HepG2 (cell line): ENCODE results near the gene PKIG. TPM values are rescaled to one million over a fixed set of nuclear protein-coding genes. Genes with fewer than 3 reads are reported as not detected.

Source experiments
- ATAC-seq: fragments of 200-7000 bp; cut with Tn5 transposase; 3 replicates; pipeline ENCODE4 v1.9.1; 2020; ENCODE audit warnings: mild to moderate bottlenecking, moderate library complexity
- BruUV-seq: library from RNA; stranded (reverse); fragments of 400-500 nt; replicated peaks from 2 replicates; lab custom pipeline; 2021; lab: Mats Ljungman, UMichigan
- CTCF ChIA-PET: fragments of 300-600 bp; formaldehyde crosslinking; extraction: SDS; loops from one replicate; lab custom pipeline; 2021; ENCODE audit warnings: low total read pairs, inconsistent platforms, low intra/inter-chr PET ratio; lab: Yijun Ruan, JAX
- POLR2A ChIA-PET: fragments of 350-600 bp; sonication (Branson Sonifier 250); formaldehyde crosslinking; loops from one replicate; lab custom pipeline; 2020; ENCODE audit warnings: antibody characterized with exemption, inconsistent platforms; lab: Yijun Ruan, JAX
- DNase-seq: peaks from one replicate; pipeline ENCODE4 v3.0.0-alpha.2; 2015; ENCODE audit warnings: low spot score
- FAIRE-seq: peaks from 3 replicates; lab custom pipeline; 2011; peaks lifted over from hg19 to GRCh38; lab: Jason Lieb, UNC
- H2AFZ ChIP-seq: one replicate; pipeline ENCODE4 v1.6.1; 2011; ENCODE audit warnings: low read length, inconsistent platforms
- H3K27ac ChIP-seq: fragments of 300-600 bp; 3 replicates; pipeline ENCODE4 v1.8.0; 2011; ENCODE audit warnings: mixed run types, mild to moderate bottlenecking, mixed read lengths, low read length, inconsistent platforms; ENCODE audit not compliant: insufficient read depth; ENCODE audit errors: extremely low read length
- H3K27me3 ChIP-seq, 2 experiments: fragments of 200-600 bp in 1 of 2; 2 replicates in 1 of 2; 3 replicates in 1 of 2; pipeline versions ENCODE4 v1.6.0 to v1.8.0; 2011; ENCODE audit warnings: low read length in 2 of 2, mild to moderate bottlenecking in 2 of 2, moderate library complexity in 2 of 2, inconsistent platforms in 1 of 2; ENCODE audit not compliant: insufficient read depth in 2 of 2, control insufficient read depth in 1 of 2
- H3K36me3 ChIP-seq, 2 experiments: fragments of 200-600 bp in 1 of 2; replicated peaks in 1 of 2; 2 replicates in 1 of 2; 3 replicates in 1 of 2; pipeline versions ENCODE4 v1.5.1 to v1.8.0; 2011; ENCODE audit warnings: low read length in 2 of 2, inconsistent platforms in 1 of 2; ENCODE audit not compliant: insufficient read depth in 2 of 2, control insufficient read depth in 1 of 2
- H3K4me1 ChIP-seq: 2 replicates; pipeline ENCODE4 v1.5.1; 2012; ENCODE audit warnings: low read length, inconsistent platforms; ENCODE audit not compliant: insufficient read depth
- H3K4me2 ChIP-seq: 2 replicates; pipeline ENCODE4 v1.6.0; 2011; ENCODE audit warnings: low read depth, low read length, inconsistent platforms
- H3K4me3 ChIP-seq, 3 experiments: fragments of 200-600 bp in 1 of 3; sonication (generic), shearing (Covaris generic) in 1 of 3; replicated peaks in 1 of 3; 2 replicates each; pipeline ENCODE4 v1.5.1; 2011 to 2016; ENCODE audit warnings: low read length in 3 of 3, inconsistent platforms in 2 of 3, low read depth in 2 of 3, mild to moderate bottlenecking in 2 of 3, control low read depth in 1 of 3, mixed read lengths in 1 of 3; ENCODE audit not compliant: insufficient read depth in 1 of 3
- H3K79me2 ChIP-seq: one replicate; pipeline ENCODE4 v1.6.1; 2011; ENCODE audit warnings: low read length, inconsistent platforms; ENCODE audit not compliant: insufficient read depth
- H3K9ac ChIP-seq: 2 replicates; pipeline ENCODE4 v1.6.0; 2011; ENCODE audit warnings: mild to moderate bottlenecking, low read depth, low read length, inconsistent platforms; ENCODE audit not compliant: insufficient read depth
- H3K9me3 ChIP-seq: 2 replicates; pipeline ENCODE4 v1.5.1; 2012; ENCODE audit warnings: mild to moderate bottlenecking, low read length
- H4K20me1 ChIP-seq: 2 replicates; pipeline ENCODE4 v1.6.0; 2011; ENCODE audit warnings: inconsistent platforms, mild to moderate bottlenecking, low read length, moderate library complexity; ENCODE audit not compliant: insufficient read depth
- ADNP ChIP-seq: sonication (generic); formaldehyde crosslinking; IDR thresholded peaks from 2 replicates; pipeline ENCODE4 v1.4.0; 2020; ENCODE audit warnings: missing genetic modification reagents
- AFF4 ChIP-seq: sonication (generic); formaldehyde crosslinking; IDR thresholded peaks from 2 replicates; pipeline ENCODE4 v1.4.0; 2020; ENCODE audit warnings: missing genetic modification reagents
- KDM1A ChIP-seq: IDR thresholded peaks from 2 replicates; pipeline ENCODE4 v1.6.1; 2016; ENCODE audit warnings: missing compliant biosample characterization
- MAFG ChIP-seq: sonication (generic); formaldehyde crosslinking; IDR thresholded peaks from 2 replicates; pipeline ENCODE4 v1.5.1; 2020; ENCODE audit warnings: mild to moderate bottlenecking, missing genetic modification reagents
- MEF2D ChIP-seq: sonication (generic); formaldehyde crosslinking; IDR thresholded peaks from 2 replicates; pipeline ENCODE4 v1.5.1; 2020; ENCODE audit warnings: mild to moderate bottlenecking, missing genetic modification reagents
- STAG1 ChIP-seq: sonication (generic); formaldehyde crosslinking; IDR thresholded peaks from 2 replicates; pipeline ENCODE4 v1.4.0; 2020; ENCODE audit warnings: missing genetic modification reagents
- XRCC5 ChIP-seq: fragments of 200-400 bp; formaldehyde crosslinking; optimal IDR thresholded peaks from 2 replicates; pipeline ENCODE3; 2017; ENCODE audit warnings: mild to moderate bottlenecking, low read length
- ZBTB42 ChIP-seq: sonication (generic); formaldehyde crosslinking; IDR thresholded peaks from 2 replicates; pipeline ENCODE4 v1.5.0; 2020; ENCODE audit warnings: mild to moderate bottlenecking, missing genetic modification reagents
- ZNF431 ChIP-seq: sonication (generic); formaldehyde crosslinking; IDR thresholded peaks from 2 replicates; pipeline ENCODE4 v1.9.0; 2022; ENCODE audit warnings: missing genetic modification reagents, low read depth, mild to moderate bottlenecking, borderline replicate concordance
- ZNF607 ChIP-seq: sonication (generic); formaldehyde crosslinking; IDR thresholded peaks from 2 replicates; pipeline ENCODE4 v1.5.1; 2020; ENCODE audit warnings: missing genetic modification reagents, mild to moderate bottlenecking, borderline replicate concordance
- ZNF629 ChIP-seq: sonication (generic); formaldehyde crosslinking; conservative IDR thresholded peaks from 2 replicates; pipeline ENCODE4 v1.5.0; 2020; ENCODE audit warnings: missing genetic modification reagents
- ZNF670 ChIP-seq: sonication (generic); formaldehyde crosslinking; IDR thresholded peaks from 2 replicates; pipeline ENCODE4 v1.8.0; 2022; ENCODE audit warnings: mild to moderate bottlenecking, missing genetic modification reagents, borderline replicate concordance
- WGBS: methylation state at CpG from one replicate; pipeline ENCODE4 v1.1.6; 2017; ENCODE audit warnings: low lambda C conversion rate; 5-methylcytosine and 5-hydroxymethylcytosine counted together
- in situ Hi-C: cut with HindIII; loops from 2 replicates; pipeline ENCODE4 v1.10.0; 2017; ENCODE audit warnings: low pct_unique_long_range_greater_than_20kb; ENCODE audit not compliant: extremely low pct_ligation_motif_present
- intact Hi-C: fragments of 100-400 bp; cut with micrococcal nuclease; formaldehyde crosslinking; loops from one replicate; pipeline ENCODE4 v1.10.0; 2022; ENCODE audit not compliant: unreplicated experiment
- polyA plus RNA-seq, 8 experiments: library from polyadenylated mRNA; depleted of rRNA in 3 of 8; stranded (reverse) in 7 of 8; unstranded in 1 of 8; fragments of >200 nt; fragmentation: Illumina TruSeq in 4 of 8; extraction: Trizol in 4 of 8; gene quantifications; 2 replicates each; pipeline versions ENCODE4 v1.2.1 to v1.2.3, GENCODE V29; 2011 to 2016; ENCODE audit warnings: low read depth in 4 of 8, missing spikeins in 1 of 8, mixed read lengths in 1 of 8; ENCODE audit not compliant: insufficient read depth in 1 of 8
- total RNA-seq, 5 experiments: library from RNA; depleted of rRNA; stranded (reverse); fragments of >200 nt; fragmentation: Illumina TruSeq; extraction: Trizol; gene quantifications; 2 replicates each; pipeline ENCODE4 v1.2.3, GENCODE V29; 2016; ENCODE audit warnings: low read depth in 1 of 5
- TF ChIP-seq, protein P1 (sequence below): sonication (generic); formaldehyde crosslinking; IDR thresholded peaks from 2 replicates; pipeline ENCODE4 v1.8.0; 2022; ENCODE audit warnings: missing genetic modification reagents, mild to moderate bottlenecking, borderline replicate concordance

Gene PKIG
- total and polyA plus RNA-seq, 2 of the 13 experiments (the other 11 are each of a cell fraction or from before 2014, with no cell fraction given), result 30.8 to 44.5 TPM

DNA sequence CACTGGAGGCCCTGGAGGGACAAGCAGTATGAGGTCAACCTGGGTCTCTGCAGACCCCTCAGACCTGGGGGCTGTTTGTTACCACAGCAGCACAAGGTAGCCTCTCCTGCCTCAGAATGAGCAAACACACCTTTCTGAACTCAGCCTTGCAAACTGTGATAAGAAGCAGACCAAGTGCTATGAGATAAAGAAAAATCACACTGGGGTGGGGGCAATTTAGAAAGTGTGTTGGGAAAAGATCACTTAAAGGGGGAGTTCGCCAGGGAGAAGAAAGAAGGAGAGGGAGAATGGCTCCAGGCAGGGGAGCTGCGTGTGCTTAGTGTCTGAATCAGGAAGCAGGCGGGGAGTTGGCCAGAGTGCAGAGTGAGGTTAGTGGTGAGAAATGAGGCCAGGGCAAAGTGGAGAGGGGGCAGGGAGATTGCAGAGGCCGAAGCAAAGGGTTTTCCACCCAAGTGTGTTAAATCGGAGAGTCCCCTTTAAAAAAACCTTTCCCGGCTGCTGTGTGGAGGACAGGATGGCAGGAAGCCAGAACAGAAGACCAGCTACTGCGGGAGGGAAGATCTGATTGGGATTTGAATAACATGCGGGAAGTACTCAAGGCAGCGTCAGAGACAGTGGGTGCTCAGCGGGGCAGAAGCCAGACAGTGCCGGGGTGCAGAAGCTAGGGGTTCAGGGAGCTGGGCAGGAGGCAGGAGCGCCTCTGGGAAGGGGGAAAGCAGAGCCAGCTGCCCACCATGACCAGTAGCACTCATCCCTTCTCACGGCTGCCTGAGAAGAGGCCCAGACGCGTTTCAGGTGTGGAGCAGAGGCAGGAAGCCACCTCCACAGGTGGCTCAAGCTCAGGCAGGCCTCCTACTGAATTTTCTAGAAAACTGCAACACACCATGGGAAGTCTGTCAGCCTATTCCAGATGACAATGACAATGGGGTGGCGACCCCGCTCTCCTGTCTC lies 60.1 kb downstream of the PKIG start (continued):
- TF ChIP-seq, protein P1, sequence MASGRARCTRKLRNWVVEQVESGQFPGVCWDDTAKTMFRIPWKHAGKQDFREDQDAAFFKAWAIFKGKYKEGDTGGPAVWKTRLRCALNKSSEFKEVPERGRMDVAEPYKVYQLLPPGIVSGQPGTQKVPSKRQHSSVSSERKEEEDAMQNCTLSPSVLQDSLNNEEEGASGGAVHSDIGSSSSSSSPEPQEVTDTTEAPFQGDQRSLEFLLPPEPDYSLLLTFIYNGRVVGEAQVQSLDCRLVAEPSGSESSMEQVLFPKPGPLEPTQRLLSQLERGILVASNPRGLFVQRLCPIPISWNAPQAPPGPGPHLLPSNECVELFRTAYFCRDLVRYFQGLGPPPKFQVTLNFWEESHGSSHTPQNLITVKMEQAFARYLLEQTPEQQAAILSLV (CRISPR knock-in tag), result 0 out of 2 replicates have a peak, but pooled peaks have one; percentile 29
- TF ChIP-seq MEF2D (CRISPR knock-in tag) (no peak), AFF4 (CRISPR knock-in tag) (no peak), ZNF670 (CRISPR knock-in tag) (no peak)
- TF ChIP-seq, all 625 proteins: peak for 103

DNA sequence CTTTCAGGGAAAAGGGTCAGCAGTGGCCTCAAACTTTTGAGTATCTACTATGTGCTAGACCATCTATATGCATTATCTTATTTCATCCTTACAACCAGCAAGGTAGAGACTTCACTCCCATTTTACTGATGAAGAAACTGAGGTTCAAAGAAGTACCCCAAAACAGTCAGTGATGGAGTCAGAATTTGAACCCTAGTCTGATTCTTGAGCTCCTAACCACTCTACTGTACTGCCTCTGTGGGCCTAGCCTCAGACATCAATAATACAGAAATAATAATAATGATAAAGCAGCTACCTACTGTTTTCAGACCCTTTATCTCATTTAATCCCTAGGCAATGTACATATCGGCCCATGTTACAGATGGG lies 60.8 kb downstream of the PKIG start:
- Histone ChIP-seq H3K79me2 (no peaks in the 10 kb centered on the region), H3K27me3 (no peaks in the 10 kb centered on the region), H3K27ac (no peak overlapping the region), H3K4me3 (peak overlapping the region in 2 of 3 experiments; percentile 63 to 76; a peak in 3 of 6 replicates), H3K9me3 (no peaks in the 10 kb centered on the region), H4K20me1 (no peaks in the 10 kb centered on the region), H3K36me3 (no peaks in the 10 kb centered on the region), H3K4me2 (peak overlapping the region; percentile 95), H2AFZ (no peak overlapping the region), H3K4me1 (peaks cover 28% of the 10 kb centered on the region), H3K9ac (peak overlapping the region; percentile 69)
- 61% methylated on average over 1 of the region's 1 CpG for WGBS
- TF ChIP-seq ADNP (CRISPR knock-in tag) (0 out of 2 replicates have a peak, but pooled peaks have one; percentile 15), KDM1A (CRISPR knock-in tag) (peak; percentile 79; the same call in 1 of the 2 replicates), ZNF431 (0 out of 2 replicates have a peak, but pooled peaks have one; percentile 5), MAFG (CRISPR knock-in tag) (0 out of 2 replicates have a peak, but pooled peaks have one; percentile 4), ZNF629 (CRISPR knock-in tag) (peak; percentile 95), XRCC5 (no peak), STAG1 (no peak), ZBTB42 (0 out of 2 replicates have a peak, but pooled peaks have one; percentile 5), ZNF607 (CRISPR knock-in tag) (0 out of 2 replicates have a peak, but pooled peaks have one; percentile 20)
- DNase-seq, result no peak
- ChIA-PET POLR2A (interaction anchor here (1.0 to 1.4 kb wide), 3 partner anchors 7 to 242 kb away, joined by 3 to 8 read pairs (median 5); partner anchors contain the start of genes ADA and YWHAB), CTCF (no interaction called here)
- in situ Hi-C loops (no loop called here), intact Hi-C loops (no loop called here)
- no TSS peak for BruUV-seq
- FAIRE-seq, result no peak
- no peak for ATAC-seq
